K562 (cell line): Measurements from ENCODE around the gene DNAH8. TPM values are rescaled to one million over a fixed set of nuclear protein-coding genes. Genes with fewer than 3 reads are reported as not detected.

Source experiments
- ATAC-seq: fragments of 200-7000 bp; cut with Tn5 transposase; 3 replicates; pipeline ENCODE4 v1.9.1; 2020; ENCODE audit warnings: moderate library complexity
- BruUV-seq: library from RNA; stranded (reverse); fragments of 400-500 nt; replicated peaks from 2 replicates; lab custom pipeline; 2021; lab: Mats Ljungman, UMichigan
- CTCF ChIA-PET: fragments of 300-600 bp; formaldehyde crosslinking; extraction: SDS; loops from one replicate; lab custom pipeline; 2021; ENCODE audit warnings: low intra/inter-chr PET ratio; lab: Yijun Ruan, JAX
- POLR2A ChIA-PET: fragments of 300-600, 350-650 bp; sonication (Branson Sonifier 250); formaldehyde crosslinking; extraction: SDS; loops from one replicate; lab custom pipeline; 2021; ENCODE audit warnings: antibody characterized with exemption, inconsistent platforms; lab: Yijun Ruan, JAX
- DNase-seq, 4 experiments: peaks; one replicate each; pipeline versions ENCODE4 v3.0.0 to v3.0.0-alpha.2; 2011 to 2018; ENCODE audit warnings: low spot score in 3 of 4, mixed read lengths in 3 of 4; ENCODE audit errors: extremely low read depth in 1 of 4
- FAIRE-seq: peaks from 2 replicates; lab custom pipeline; 2011; peaks lifted over from hg19 to GRCh38; lab: Jason Lieb, UNC
- H2AFZ ChIP-seq: 2 replicates; pipeline ENCODE4 v1.6.0; 2011; ENCODE audit warnings: low read depth, low read length, control low read depth, inconsistent platforms
- H3K27ac ChIP-seq: fragments of 200-600 bp; 3 replicates; pipeline ENCODE4 v1.8.0; 2011; ENCODE audit warnings: low read depth, mild to moderate bottlenecking, control low read depth, inconsistent platforms, low read length, moderate library complexity, mixed read lengths; ENCODE audit errors: extremely low read depth
- H3K27me3 ChIP-seq, 2 experiments: fragments of 300-600 bp in 1 of 2; 2 replicates in 1 of 2; 3 replicates in 1 of 2; pipeline versions ENCODE4 v1.6.0 to v1.8.0; 2011; ENCODE audit warnings: inconsistent platforms in 2 of 2, low read length in 2 of 2, mild to moderate bottlenecking in 1 of 2, mixed read lengths in 1 of 2, moderate library complexity in 1 of 2; ENCODE audit not compliant: control insufficient read depth in 2 of 2, insufficient read depth in 2 of 2
- H3K36me3 ChIP-seq: fragments of 300-600 bp; 3 replicates; pipeline ENCODE4 v1.8.0; 2011; ENCODE audit warnings: mild to moderate bottlenecking, low read length, inconsistent platforms; ENCODE audit not compliant: control insufficient read depth, insufficient read depth
- H3K4me1 ChIP-seq, 2 experiments: fragments of 200-600 bp in 1 of 2; replicated peaks in 1 of 2; 2 replicates in 1 of 2; 3 replicates in 1 of 2; pipeline versions ENCODE4 v1.5.1 to v1.8.0; 2011; ENCODE audit warnings: inconsistent platforms in 2 of 2, low read length in 2 of 2, mild to moderate bottlenecking in 1 of 2, mixed read lengths in 1 of 2, moderate library complexity in 1 of 2; ENCODE audit not compliant: control insufficient read depth in 2 of 2, insufficient read depth in 2 of 2
- H3K4me2 ChIP-seq: 2 replicates; pipeline ENCODE4 v1.6.1; 2011; ENCODE audit warnings: low read length, control low read depth, inconsistent platforms, mixed read lengths; ENCODE audit not compliant: insufficient read depth
- H3K4me3 ChIP-seq: fragments of 200-600 bp; sonication (generic), shearing (Covaris generic); 2 replicates; pipeline ENCODE4 v1.5.1; 2016; ENCODE audit warnings: control low read depth, inconsistent platforms
- H3K79me2 ChIP-seq: fragments of 200-600 bp; 3 replicates; pipeline ENCODE4 v1.8.0; 2011; ENCODE audit warnings: low read length, inconsistent platforms; ENCODE audit not compliant: control insufficient read depth, insufficient read depth
- H3K9ac ChIP-seq, 2 experiments: 2 replicates each; pipeline versions ENCODE4 v1.6.0 to v1.6.1; 2011; ENCODE audit warnings: low read depth in 2 of 2, low read length in 2 of 2, control low read depth in 1 of 2, inconsistent platforms in 1 of 2, mild to moderate bottlenecking in 1 of 2, mixed read lengths in 1 of 2; ENCODE audit not compliant: insufficient read depth in 1 of 2
- H3K9me1 ChIP-seq: one replicate; pipeline ENCODE4 v1.6.0; 2011; ENCODE audit warnings: inconsistent platforms, mild to moderate bottlenecking, low read length, moderate library complexity; ENCODE audit not compliant: control insufficient read depth, insufficient read depth
- H3K9me3 ChIP-seq: replicated peaks from 2 replicates; pipeline ENCODE4 v1.5.1; 2011; ENCODE audit warnings: low read depth, low read length, inconsistent platforms; ENCODE audit not compliant: control insufficient read depth, insufficient read depth
- H4K20me1 ChIP-seq: replicated peaks from 2 replicates; pipeline ENCODE4 v1.6.1; 2011; ENCODE audit warnings: low read length, inconsistent platforms, mixed read lengths; ENCODE audit not compliant: control insufficient read depth, insufficient read depth
- CXXC5 ChIP-seq: fragments of 250-450 bp; sonication (Bioruptor Pico); IDR thresholded peaks from 2 replicates; pipeline ENCODE4 v1.8.0; 2022; ENCODE audit warnings: inconsistent platforms, mild to moderate bottlenecking, moderate library complexity
- POLR2AphosphoS2 ChIP-seq: IDR thresholded peaks from 2 replicates; pipeline ENCODE4 v1.6.1; 2012; ENCODE audit warnings: low read length, improper control_type of control experiment
- SIX5 ChIP-seq, 2 experiments: IDR thresholded peaks; 2 replicates each; pipeline ENCODE4 v1.6.1; 2011; ENCODE audit warnings: low read length in 2 of 2, borderline replicate concordance in 1 of 2, low read depth in 1 of 2, mild to moderate bottlenecking in 1 of 2, moderate library complexity in 1 of 2; ENCODE audit not compliant: insufficient read depth in 1 of 2
- THRA ChIP-seq: fragments of 450-650 bp; IDR thresholded peaks from 2 replicates; pipeline ENCODE4 v1.6.1; 2017; ENCODE audit warnings: mild to moderate bottlenecking, moderate library complexity
- ZNF133 ChIP-seq: fragments of 250-450 bp; sonication (Bioruptor Pico); IDR thresholded peaks from 2 replicates; pipeline ENCODE4 v1.4.0; 2020; ENCODE audit warnings: mild to moderate bottlenecking
- WGBS: fragments of 100-300 bp; shearing (Covaris generic); methylation state at CpG from one replicate; pipeline ENCODE4 v1.1.6; 2016; ENCODE audit warnings: low coverage, mixed read lengths; ENCODE audit not compliant: insufficient coverage; ENCODE audit errors: missing lambda C conversion rate; 5-methylcytosine and 5-hydroxymethylcytosine counted together
- in situ Hi-C: fragments of 300-500 bp; cut with MboI; formaldehyde crosslinking; loops from 4 replicates; pipeline ENCODE4 v1.15.0; 2018; ENCODE audit warnings: inconsistent platforms, mixed read lengths
- intact Hi-C: fragments of 100-400 bp; cut with micrococcal nuclease; formaldehyde crosslinking; loops from 2 replicates; pipeline ENCODE4 v1.14.2; 2022
- polyA plus RNA-seq, 8 experiments: library from polyadenylated mRNA; depleted of rRNA in 4 of 8; stranded (reverse) in 5 of 8; unstranded in 3 of 8; fragments of >200 nt; fragmentation: Nextera tagmentation in 2 of 8; fragmentation: Illumina TruSeq in 1 of 8; extraction: Ambion mirVana in 2 of 8; extraction: Trizol in 1 of 8; gene quantifications; 2 replicates each; pipeline versions ENCODE4 v1.2.1 to v1.2.3, GENCODE V29; 2011 to 2014; ENCODE audit warnings: inconsistent platforms in 1 of 8, missing spikeins in 1 of 8
- total RNA-seq, 7 experiments: library from RNA; depleted of rRNA in 6 of 7; stranded (reverse); fragments of >200 nt in 6 of 7; fragmentation: Illumina TruSeq in 2 of 7; extraction: Trizol in 2 of 7; gene quantifications; 2 replicates each; pipeline versions ENCODE4 v1.2.1 to v1.2.3, GENCODE V29; 2011 to 2021; ENCODE audit warnings: low replicate concordance in 1 of 7
- TF ChIP-seq, protein P1 (sequence below): sonication (generic); formaldehyde crosslinking; IDR thresholded peaks from 2 replicates; pipeline ENCODE4 v1.8.0; 2023; ENCODE audit warnings: mild to moderate bottlenecking, missing genetic modification reagents
- TF ChIP-seq, protein P2 (sequence below): IDR thresholded peaks from 3 replicates; pipeline ENCODE4 v1.6.1; 2011; ENCODE audit warnings: borderline replicate concordance, mild to moderate bottlenecking; ENCODE audit not compliant: insufficient read length, insufficient read depth

Gene DNAH8
- total and polyA plus RNA-seq, 9 of the 15 experiments (the other 6 are each of a cell fraction or from before 2014, with no cell fraction given) = 1.2 to 4.2 (median 2.9) TPM

GRCh38 chr6:38861926-38862401, 146.9 kb downstream of the DNAH8 start:
- intact Hi-C loops = no loop called here
- H3K4me2 ChIP-seq = no peak overlapping the region
- H3K27me3 ChIP-seq = no peaks in the 10 kb centered on the region
- WGBS = 61% methylated on average over 4 of the region's 4 CpGs
- no peak overlapping the region for H3K27ac ChIP-seq
- no peaks in the 10 kb centered on the region for H4K20me1 ChIP-seq
- H3K36me3 ChIP-seq = no peaks in the 10 kb centered on the region
- H3K79me2 ChIP-seq = no peaks in the 10 kb centered on the region
- H3K4me3 ChIP-seq = no peak overlapping the region
- TF ChIP-seq, protein P1, sequence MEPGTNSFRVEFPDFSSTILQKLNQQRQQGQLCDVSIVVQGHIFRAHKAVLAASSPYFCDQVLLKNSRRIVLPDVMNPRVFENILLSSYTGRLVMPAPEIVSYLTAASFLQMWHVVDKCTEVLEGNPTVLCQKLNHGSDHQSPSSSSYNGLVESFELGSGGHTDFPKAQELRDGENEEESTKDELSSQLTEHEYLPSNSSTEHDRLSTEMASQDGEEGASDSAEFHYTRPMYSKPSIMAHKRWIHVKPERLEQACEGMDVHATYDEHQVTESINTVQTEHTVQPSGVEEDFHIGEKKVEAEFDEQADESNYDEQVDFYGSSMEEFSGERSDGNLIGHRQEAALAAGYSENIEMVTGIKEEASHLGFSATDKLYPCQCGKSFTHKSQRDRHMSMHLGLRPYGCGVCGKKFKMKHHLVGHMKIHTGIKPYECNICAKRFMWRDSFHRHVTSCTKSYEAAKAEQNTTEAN (CRISPR knock-in tag) = no peak
- TF ChIP-seq THRA = no peak
- TF ChIP-seq, protein P2, sequence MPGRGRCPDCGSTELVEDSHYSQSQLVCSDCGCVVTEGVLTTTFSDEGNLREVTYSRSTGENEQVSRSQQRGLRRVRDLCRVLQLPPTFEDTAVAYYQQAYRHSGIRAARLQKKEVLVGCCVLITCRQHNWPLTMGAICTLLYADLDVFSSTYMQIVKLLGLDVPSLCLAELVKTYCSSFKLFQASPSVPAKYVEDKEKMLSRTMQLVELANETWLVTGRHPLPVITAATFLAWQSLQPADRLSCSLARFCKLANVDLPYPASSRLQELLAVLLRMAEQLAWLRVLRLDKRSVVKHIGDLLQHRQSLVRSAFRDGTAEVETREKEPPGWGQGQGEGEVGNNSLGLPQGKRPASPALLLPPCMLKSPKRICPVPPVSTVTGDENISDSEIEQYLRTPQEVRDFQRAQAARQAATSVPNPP = no peak
- no peak for TF ChIP-seq SIX5 (IDR thresholded peaks at IDR 0.05; ENCODE audit: borderline replicate concordance in 1 of 2, insufficient read depth in 1 of 2, low read depth in 1 of 2, low read length in 2 of 2)
- no peak for TF ChIP-seq CXXC5
- no peak for TF ChIP-seq POLR2AphosphoS2
- TF ChIP-seq ZNF133 (CRISPR knock-in tag) = no peak
- ChIA-PET CTCF (no interaction called here), POLR2A (no interaction called here)
- in situ Hi-C loops = no loop called here
- no peak overlapping the region for H2AFZ ChIP-seq
- FAIRE-seq (no peak), ATAC-seq (no peak), DNase-seq (no peak)
- no peaks in the 10 kb centered on the region for H3K4me1 ChIP-seq
- H3K9me1 ChIP-seq = no peaks in the 10 kb centered on the region
- no peak overlapping the region for H3K9ac ChIP-seq
- BruUV-seq = no TSS peak
- no peaks in the 10 kb centered on the region for H3K9me3 ChIP-seq
